GM21447 (cell line): ENCODE data around the gene HORMAD1.
"Not testable (repeated sequence)": the region's sequence is repeated elsewhere in the genome, so short reads cannot be mapped to it uniquely, and the experiment has no call there.

Experiments
- ATAC-seq: cut with Tn5 transposase; IDR thresholded peaks from one replicate; pipeline ENCODE4 v1.9.1; 2021; ENCODE audit not compliant: unreplicated experiment

HORMAD1 gene

DNA sequence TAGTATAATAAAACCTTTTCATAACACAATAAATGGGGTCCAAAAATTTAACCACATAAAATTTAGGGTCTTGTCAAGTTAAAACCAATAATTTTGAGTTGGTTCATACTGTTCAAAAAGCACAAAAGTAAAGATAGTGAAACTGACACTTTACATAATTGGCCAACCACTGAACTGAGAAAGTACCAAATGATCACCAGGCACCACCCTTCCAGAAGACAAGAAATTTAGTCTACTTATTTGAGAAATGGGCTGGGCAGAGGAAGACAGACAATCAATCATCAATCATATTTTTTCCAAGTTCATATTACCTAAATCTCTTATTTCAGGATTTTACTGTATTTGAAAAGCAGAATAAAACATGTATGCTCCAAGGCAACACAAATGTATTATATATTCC lies 17.3 kb downstream of the HORMAD1 start:
- ATAC-seq: no peak

DNA sequence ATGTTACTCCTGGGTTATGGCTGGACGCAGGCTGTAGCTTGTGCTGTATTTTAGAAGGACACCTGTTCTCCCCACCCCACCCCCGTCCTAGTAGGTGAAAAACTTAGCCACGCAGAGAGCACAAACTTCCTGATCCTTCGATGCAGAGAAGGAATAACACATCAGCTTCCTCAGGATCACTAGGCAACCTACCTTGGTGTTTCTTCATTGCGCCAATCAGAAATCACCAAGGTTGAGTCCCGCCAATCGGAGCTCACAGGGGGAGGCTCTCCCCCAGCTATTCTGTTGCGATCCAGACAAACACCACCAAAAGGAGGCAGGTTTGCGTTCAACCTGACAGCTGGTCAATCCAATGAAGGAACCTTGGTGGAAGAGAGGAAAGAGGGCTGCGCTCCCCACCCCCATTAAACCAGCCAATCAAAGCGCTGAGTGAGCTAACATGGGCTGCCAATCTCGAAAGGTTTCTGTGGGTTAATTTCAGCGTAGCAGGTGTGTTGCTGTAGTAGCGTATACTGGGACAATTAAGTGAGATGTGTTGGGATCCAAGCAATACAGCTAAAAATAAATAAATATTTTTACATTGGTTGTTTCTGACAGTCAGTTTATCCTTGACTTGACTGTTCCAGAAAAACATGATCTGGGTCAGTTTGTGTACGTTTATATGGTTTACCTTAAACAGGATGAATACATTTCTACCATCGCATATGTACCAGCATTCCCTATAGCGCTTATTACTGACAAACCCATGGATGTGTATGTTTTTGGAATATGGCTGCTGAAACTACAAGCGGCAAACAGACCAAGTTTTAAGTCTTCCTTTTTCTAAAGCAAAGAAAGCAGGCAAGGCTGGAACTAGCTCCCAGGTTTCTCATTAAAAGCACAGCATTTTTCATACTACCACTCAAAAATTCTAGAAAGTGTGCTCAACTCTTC lies 23.4 kb downstream of the HORMAD1 start, which contains the start of gene GOLPH3L:
GOLPH3L (minus strand) TSS at position 160 of the 933 bp plus-strand sequence. CDS start 2,316 bp downstream, outside the sequence.
- ATAC-seq: peak; percentile 98

DNA sequence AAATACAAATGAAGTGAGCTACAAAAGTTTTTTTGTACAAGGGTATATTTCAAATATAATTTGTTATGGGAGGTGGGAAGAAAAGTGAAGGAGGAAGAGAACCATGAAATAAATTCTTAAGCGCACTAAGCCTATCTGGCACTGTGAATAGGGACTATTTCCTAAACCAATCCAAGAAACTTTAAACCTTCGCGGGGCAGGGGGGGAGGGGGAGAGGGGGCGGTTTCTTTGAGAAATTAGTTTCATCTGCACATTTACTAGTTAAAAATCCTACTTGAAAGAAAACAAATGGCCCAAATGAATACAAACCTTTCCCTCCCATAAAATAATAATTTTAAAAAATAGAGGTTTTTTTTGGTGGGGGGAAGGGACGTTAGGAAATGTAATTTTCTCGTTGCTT lies 24.1 kb downstream of the HORMAD1 start:
- ATAC-seq: no peak

DNA sequence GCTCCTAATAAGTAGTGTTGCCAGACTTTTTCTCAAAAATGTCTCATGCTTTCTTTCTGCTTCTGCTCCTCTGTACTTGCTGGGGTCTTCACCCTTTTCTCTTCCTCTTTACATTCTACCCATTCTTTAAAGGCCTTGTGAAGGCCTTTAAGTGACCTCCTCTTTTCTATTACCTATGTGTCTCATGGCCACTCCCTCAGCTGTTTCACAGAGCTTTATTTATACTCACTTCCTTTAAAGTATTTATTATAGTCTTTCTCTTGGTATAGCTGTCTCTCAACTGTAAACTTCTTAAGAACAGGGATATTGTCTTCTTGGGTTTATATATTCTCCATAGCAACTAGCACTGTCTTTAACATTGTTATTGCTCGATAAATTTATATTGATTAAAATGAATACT lies 24.5 kb downstream of the HORMAD1 start:
- ATAC-seq: no peak

DNA sequence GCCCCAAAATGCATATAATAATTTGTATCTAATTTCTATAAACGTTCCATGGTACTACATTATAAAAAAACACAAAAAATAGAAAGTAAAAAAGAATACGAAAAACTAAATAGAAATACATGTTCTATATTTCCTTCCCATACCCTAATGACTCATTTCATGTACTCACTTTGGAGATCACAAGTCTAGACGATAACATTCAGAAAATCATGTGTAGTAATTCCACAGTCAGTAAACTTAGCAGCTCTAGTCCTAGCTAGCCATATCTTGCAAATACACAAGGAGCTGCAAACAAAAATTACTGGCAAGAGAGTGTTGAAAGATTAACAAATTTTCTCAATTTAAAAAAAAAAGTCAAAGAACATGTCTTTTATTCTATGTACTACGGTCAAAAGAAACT lies 25.1 kb downstream of the HORMAD1 start:
- ATAC-seq: no peak

DNA sequence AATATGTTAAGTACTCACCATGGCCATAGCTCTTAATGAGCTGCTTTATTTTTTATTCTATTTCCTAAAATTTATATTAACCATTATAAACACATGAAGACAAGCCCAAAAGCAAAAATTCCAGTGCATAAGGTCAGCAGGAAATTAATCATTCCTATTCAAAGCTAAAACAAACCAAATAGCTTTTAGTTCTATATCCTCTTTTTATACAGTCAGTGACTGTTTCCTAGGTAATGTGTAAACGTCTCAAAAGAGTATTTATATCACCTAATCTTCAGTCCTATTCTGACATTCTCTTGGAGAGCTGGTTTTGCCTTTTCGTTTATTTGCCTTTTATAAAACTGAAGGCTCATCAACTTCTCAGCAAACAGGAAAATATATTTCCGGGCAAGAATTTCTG lies 28.0 kb downstream of the HORMAD1 start:
- ATAC-seq: no peak

DNA sequence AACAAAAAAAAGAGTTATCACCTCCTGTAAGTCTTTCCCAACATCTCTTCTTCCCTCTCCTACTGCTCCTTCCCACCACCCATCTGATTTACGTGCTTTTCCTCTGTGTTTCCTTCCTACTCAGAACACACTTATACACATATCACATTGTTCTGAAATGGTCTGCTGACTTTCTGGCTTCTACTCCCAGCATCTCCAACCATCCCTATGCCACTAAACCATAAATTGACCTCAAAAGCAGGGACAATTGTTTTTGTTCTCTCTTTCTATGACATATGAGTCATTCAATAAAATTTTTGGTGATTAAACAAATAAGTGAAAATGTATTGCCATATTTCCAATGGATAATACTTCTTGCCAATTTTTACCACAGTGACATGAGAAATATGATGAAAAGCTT lies 31.9 kb downstream of the HORMAD1 start:
- ATAC-seq: no peak

DNA sequence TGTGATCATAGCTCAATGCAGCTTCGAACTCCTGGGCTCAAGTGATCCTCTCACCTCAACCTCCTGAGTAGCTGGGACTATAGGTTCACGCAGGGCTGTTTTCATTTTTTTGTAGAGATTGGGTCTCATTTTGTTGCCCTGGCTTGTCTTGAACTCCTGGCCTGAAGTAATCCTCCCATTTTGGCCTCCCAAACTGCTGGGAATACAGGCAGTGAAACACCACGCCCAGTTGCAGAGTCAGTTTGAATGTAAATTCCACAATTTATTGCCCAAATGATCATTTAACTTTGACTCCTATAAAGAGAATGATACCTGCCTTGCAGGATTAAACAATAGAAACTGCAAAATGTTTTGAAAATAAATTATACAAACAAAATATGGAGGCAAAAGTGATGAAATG lies 34.4 kb downstream of the HORMAD1 start:
- ATAC-seq: no peak

DNA sequence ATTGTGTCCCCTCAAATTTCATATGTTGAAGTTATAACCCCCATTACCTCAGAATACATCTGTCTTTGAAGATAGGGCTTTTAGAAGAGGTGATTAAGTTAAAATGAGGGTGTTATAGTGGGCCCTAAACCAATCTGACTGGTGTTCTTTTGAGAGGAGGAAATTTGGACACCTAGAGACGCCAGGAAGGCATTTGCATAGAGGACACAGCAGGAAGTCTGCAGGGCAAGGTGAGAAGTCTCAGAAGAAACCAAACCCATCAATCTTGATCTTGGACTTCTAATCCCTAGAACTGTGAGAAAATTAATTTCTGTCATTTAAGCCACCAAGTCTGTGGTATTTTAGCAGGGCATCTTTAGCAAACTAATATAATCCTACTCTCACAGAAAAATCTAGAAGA lies 36.8 kb downstream of the HORMAD1 start:
- ATAC-seq: no peak

DNA sequence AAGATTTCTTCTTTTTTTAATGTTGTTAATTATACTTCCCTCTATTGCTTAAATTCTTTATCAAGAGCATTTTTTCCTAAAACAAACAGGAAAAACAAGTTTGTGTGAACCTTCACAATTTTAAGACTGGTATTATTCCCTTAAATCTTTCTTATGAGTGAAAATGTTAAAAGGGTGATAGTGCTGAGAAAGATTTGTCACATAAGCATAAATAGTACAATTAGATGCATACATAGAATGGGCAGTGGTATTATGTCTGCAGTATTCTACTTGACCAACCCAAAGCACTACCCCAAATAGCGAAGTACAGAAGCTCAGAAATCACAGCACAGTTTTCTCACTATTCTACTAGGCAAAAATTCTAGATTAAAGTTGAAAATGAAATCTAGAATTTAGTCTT lies 41.7 kb downstream of the HORMAD1 start:
- no peak for ATAC-seq

DNA sequence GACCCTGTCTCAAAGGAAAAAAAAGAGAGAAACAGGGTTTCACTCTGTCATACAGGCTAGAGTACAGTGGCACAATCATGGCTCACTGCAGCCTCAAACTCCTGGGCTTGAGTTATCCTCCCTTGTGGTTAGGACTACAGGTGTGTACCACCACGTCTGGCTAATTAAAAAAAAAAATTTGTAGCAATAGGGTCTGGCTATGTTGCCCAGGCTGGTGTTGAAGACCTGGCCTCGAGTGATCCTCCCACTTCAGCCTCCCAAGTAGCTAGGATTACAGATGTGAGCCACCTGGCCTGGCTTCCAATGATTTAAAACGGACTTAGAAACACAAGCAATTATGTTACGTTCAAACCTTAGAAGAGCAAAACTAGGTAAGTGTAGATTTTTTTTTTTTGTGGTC lies 45.8 kb downstream of the HORMAD1 start:
- no peak for ATAC-seq

DNA sequence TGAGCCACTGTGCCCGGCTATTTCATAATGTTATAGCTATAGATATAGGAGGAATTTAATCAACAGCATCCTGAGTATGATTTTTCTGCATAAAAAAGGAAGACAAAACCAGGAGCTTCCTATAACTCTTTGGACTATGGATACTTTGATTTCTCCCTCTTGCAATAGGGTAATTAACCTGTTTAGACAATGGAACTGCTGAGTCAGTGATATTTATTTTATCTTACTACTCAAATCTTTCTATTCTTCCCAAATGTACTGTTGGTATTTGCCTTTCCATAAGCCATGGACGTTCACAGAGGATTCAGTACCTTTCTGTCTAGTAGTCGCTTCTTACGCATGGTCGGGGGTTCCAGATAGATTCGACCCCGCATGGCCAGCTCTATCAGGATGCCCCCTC lies 57.4 kb downstream of the HORMAD1 start:
- no peak for ATAC-seq

DNA sequence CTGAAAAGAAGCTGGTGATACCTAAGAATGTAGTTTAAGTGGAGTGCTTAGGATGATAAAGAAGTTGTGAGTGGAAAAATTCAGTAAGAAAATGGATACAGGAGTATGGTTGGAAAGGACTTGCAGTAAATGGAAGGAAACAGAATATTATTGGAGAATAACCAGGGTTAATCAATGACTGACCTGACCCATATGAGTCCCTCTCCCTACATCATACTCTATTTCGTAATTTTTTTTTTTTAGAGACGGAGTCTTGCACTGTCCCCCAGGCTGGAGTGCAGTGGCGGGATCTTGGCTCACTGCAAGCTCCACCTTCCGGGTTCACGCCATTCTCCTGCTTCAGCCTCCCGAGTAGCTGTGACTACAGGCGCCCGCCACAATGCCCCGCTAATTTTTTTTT lies 57.9 kb downstream of the HORMAD1 start:
- no peak for ATAC-seq

DNA sequence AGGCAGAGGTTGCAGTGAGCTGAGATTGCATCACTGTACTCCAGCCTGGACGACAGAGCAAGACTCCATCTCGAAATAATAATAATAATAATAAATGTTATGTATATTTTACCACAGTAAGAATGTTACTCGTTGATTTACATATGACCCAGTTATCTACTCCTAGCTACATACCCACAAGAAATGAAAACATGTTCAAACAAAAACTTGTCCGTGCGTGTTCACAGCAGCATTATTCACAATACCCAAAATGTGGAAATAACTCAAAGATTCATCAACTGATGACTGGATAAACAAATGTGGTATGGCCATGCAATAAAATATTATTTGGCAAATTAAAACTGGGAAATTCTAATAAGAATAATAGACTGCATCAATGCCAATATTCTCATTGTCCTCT lies 59.5 kb downstream of the HORMAD1 start:
- ATAC-seq: no peak

DNA sequence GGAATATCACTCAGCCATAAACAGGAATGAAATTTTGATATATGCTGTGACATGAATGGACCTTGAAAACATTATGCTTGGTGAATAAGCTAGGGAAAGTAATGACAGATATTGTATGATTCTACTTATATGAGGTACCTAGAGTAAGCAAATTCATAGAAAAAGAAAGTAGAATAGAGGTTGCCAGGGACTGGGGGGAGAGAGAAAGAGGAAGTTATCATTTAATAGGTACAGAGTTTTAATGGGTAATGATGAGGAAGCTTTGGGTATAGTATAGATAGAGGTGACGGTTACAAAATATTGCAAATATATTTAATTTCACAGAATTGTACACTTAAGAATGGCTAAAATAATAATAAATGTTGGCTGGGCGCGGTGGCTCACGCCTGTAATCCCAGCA lies 60.1 kb downstream of the HORMAD1 start:
- no peak for ATAC-seq

DNA sequence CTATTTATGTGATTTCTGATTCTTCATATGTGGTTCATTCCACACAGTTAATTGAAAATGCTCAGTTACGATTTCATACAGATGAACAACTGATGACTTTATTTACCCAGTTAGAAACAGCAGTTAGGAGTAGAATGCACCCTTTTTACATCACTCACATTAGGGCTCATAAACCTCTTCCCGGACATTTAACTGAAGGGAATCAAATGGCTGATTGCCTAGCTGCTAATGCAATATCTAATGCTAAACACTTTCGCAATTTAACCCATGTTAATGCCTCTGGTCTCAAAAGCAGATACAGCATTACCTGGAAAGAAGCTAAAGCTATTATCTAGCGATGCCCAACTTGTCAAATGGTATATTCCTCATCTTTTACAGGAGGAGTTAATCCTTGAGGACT lies 63.6 kb downstream of the HORMAD1 start:
- not testable (repeated sequence) for ATAC-seq

DNA sequence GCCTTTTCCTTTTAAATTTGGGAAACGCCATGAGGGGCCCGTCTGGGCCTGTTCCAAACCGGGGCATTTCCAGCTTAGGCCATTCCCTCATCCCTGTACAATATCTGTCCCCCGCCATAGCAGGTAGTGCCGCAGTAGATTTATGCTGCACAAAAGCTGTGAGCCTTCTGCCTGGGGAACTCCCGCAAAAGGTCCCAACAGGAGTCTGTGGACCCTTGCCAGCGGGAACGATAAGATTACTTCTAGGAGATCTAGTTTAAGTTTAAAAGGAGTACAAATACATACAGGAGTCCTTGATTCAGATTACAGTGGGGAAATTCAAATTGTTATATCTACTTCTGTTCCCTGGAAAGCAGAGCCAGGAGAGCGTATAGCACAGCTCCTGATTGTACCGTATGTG lies 66.1 kb downstream of the HORMAD1 start:
- ATAC-seq: not testable (repeated sequence)

DNA sequence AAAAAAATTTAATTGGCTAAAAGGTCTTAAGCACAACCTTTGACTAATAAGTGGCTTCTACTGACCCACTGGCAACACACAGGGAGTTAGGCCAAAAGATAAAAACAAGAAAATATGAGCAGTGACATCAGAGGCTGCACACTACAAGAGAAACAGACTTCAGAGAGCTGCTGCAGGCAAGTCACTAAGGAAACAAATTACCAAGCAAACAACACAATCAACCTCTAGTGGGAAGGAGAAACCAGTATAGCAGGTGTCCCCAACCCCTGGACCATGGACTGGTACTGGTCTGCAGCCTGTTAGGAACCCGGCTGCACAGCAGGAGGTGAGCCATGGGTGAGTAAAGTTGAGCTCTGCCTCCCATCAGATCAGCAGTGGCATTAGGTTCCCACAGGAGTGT lies 70.5 kb downstream of the HORMAD1 start:
- no peak for ATAC-seq

DNA sequence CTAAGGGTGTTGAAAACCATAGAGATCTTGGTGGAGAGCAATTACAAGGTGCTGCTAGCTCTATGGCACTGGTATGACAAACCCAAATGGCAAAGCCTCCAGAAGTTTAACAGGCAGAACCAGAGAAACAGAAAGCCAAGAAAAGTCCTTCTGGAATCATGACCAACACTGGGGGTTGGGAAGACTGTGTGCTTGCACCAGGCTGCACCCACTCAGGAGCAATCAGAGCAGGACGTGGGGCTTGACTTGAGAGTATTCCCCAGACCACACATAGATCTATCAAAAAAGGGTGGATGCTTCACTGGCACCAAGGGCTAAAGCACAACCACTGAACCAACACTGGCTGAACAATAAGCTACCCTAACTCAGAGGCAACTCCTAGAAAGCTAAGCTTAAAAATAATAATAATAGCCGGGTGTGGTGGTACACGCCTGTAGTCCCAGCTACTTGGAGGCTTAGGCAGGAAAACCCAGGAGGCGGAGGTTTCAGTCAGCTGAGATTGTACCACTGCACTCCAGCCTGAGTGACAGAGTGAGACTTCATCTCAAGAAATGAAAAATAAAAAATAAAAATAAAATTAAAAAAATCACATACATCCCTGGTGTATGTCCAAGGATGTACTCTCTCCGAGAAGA lies 71.1 kb downstream of the HORMAD1 start:
- ATAC-seq: no peak
